ENCODE results near the gene MAP2K6. TPM values are rescaled to one million over a fixed set of nuclear protein-coding genes. Genes with fewer than 3 reads are reported as not detected.

Gene MAP2K6
- total RNA-seq, 1 experiment from 2014 or later: 9.6 TPM

GRCh38 chr17:69457603-69458002 lies 43.1 kb downstream of the MAP2K6 start:
- peak overlapping the region; percentile 21 for H3K27ac Mint-ChIP-seq (ENCODE audit: unreplicated experiment)

GRCh38 chr17:69460963-69461922 lies 46.7 kb downstream of the MAP2K6 start:
- Histone ChIP-seq H3K27me3 (replicated peaks; ENCODE audit: control insufficient read depth, insufficient read depth, low read length) (no peaks in the 10 kb centered on the region), H3K4me3 (ENCODE audit: low read depth, low read length) (no peak overlapping the region), H3K9me3 (no peaks in the 10 kb centered on the region), H3K4me1 (peaks cover 20% of the 10 kb centered on the region), H3K36me3 (ENCODE audit: control insufficient read depth, insufficient read depth, low read length) (no peaks in the 10 kb centered on the region)
- POLR2A ChIA-PET: no interaction called here
- Mint-ChIP-seq H3K9me3 (ENCODE audit: unreplicated experiment) (peaks cover 9% of the 10 kb centered on the region), H3K27ac (ENCODE audit: unreplicated experiment) (no peak overlapping the region), H3K4me3 (ENCODE audit: unreplicated experiment) (no peak overlapping the region), H3K4me1 (ENCODE audit: low read depth, unreplicated experiment) (peaks cover 24% of the 10 kb centered on the region), H3K36me3 (ENCODE audit: insufficient read depth, unreplicated experiment) (no peaks in the 10 kb centered on the region), H3K27me3 (ENCODE audit: insufficient read depth, unreplicated experiment) (no peaks in the 10 kb centered on the region)
- CTCF ChIA-PET: no interaction called here
- no TSS peak for BruUV-seq (replicated peaks)
- TF ChIP-seq, protein P1, sequence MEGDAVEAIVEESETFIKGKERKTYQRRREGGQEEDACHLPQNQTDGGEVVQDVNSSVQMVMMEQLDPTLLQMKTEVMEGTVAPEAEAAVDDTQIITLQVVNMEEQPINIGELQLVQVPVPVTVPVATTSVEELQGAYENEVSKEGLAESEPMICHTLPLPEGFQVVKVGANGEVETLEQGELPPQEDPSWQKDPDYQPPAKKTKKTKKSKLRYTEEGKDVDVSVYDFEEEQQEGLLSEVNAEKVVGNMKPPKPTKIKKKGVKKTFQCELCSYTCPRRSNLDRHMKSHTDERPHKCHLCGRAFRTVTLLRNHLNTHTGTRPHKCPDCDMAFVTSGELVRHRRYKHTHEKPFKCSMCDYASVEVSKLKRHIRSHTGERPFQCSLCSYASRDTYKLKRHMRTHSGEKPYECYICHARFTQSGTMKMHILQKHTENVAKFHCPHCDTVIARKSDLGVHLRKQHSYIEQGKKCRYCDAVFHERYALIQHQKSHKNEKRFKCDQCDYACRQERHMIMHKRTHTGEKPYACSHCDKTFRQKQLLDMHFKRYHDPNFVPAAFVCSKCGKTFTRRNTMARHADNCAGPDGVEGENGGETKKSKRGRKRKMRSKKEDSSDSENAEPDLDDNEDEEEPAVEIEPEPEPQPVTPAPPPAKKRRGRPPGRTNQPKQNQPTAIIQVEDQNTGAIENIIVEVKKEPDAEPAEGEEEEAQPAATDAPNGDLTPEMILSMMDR (IDR thresholded peaks at IDR 0.05; ENCODE audit: insufficient read depth in 1 of 2, low read depth in 1 of 2, low read length in 1 of 2, severe bottlenecking in 1 of 2, unreplicated experiment in 1 of 2): no peak
- no peak for DNase-seq
- intact Hi-C loops (cut with micrococcal nuclease; ENCODE audit: unreplicated experiment): no loop called here

More at GRCh38 chr17:69457603-69458002, 43.1 kb downstream of the MAP2K6 start:
- Mint-ChIP-seq H3K27me3 (ENCODE audit: insufficient read depth, unreplicated experiment) (no peaks in the 10 kb centered on the region), H3K36me3 (ENCODE audit: insufficient read depth, unreplicated experiment) (no peaks in the 10 kb centered on the region), H3K9me3 (ENCODE audit: unreplicated experiment) (peaks cover 9% of the 10 kb centered on the region), H3K4me1 (ENCODE audit: low read depth, unreplicated experiment) (peaks cover 22% of the 10 kb centered on the region), H3K4me3 (ENCODE audit: unreplicated experiment) (no peak overlapping the region)
- TF ChIP-seq, protein P1 (IDR thresholded peaks at IDR 0.05; ENCODE audit: insufficient read depth in 1 of 2, low read depth in 1 of 2, low read length in 1 of 2, severe bottlenecking in 1 of 2, unreplicated experiment in 1 of 2): no peak
- intact Hi-C loops (cut with micrococcal nuclease; ENCODE audit: unreplicated experiment): no loop called here
- no peaks in the 10 kb centered on the region for H3K27me3 ChIP-seq (replicated peaks; ENCODE audit: control insufficient read depth, insufficient read depth, low read length)
- ChIA-PET POLR2A (no interaction called here), CTCF (interaction anchor here (0.6 kb wide), 1 partner anchor 11 kb away, joined by 6 read pairs; no protein-coding TSS in a partner anchor)
- no peaks in the 10 kb centered on the region for H3K9me3 ChIP-seq
- no peak overlapping the region for H3K4me3 ChIP-seq (ENCODE audit: low read depth, low read length)
- no peak for DNase-seq
- no peaks in the 10 kb centered on the region for H3K36me3 ChIP-seq (ENCODE audit: control insufficient read depth, insufficient read depth, low read length)
- no TSS peak for BruUV-seq (replicated peaks)
- peaks cover 19% of the 10 kb centered on the region for H3K4me1 ChIP-seq

GRCh38 chr17:69461951-69462369 lies 47.5 kb downstream of the MAP2K6 start:
- no peak for DNase-seq
- no peaks in the 10 kb centered on the region for H3K27me3 Mint-ChIP-seq (ENCODE audit: insufficient read depth, unreplicated experiment)
- intact Hi-C loops (cut with micrococcal nuclease; ENCODE audit: unreplicated experiment): no loop called here
- no peaks in the 10 kb centered on the region for H3K27me3 ChIP-seq (replicated peaks; ENCODE audit: control insufficient read depth, insufficient read depth, low read length)
- peaks cover 27% of the 10 kb centered on the region for H3K4me1 ChIP-seq
- TF ChIP-seq, protein P1 (IDR thresholded peaks at IDR 0.05; ENCODE audit: insufficient read depth in 1 of 2, low read depth in 1 of 2, low read length in 1 of 2, severe bottlenecking in 1 of 2, unreplicated experiment in 1 of 2): no peak
- H3K27ac Mint-ChIP-seq (ENCODE audit: unreplicated experiment): no peak overlapping the region
- no peaks in the 10 kb centered on the region for H3K9me3 ChIP-seq
- H3K4me1 Mint-ChIP-seq (ENCODE audit: low read depth, unreplicated experiment): peaks cover 24% of the 10 kb centered on the region
- ChIA-PET CTCF (no interaction called here), POLR2A (no interaction called here)
- no peak overlapping the region for H3K4me3 ChIP-seq (ENCODE audit: low read depth, low read length)
- BruUV-seq (replicated peaks): no TSS peak
- H3K9me3 Mint-ChIP-seq (ENCODE audit: unreplicated experiment): peaks cover 3% of the 10 kb centered on the region
- H3K4me3 Mint-ChIP-seq (ENCODE audit: unreplicated experiment): no peak overlapping the region
- H3K36me3 Mint-ChIP-seq (ENCODE audit: insufficient read depth, unreplicated experiment): no peaks in the 10 kb centered on the region
- no peaks in the 10 kb centered on the region for H3K36me3 ChIP-seq (ENCODE audit: control insufficient read depth, insufficient read depth, low read length)
